Esophagus squamous epithelium (tissue), 4 donors: ENCODE results near the gene PIWIL1.

Source experiments
- CTCF ChIP-seq, 6 experiments: fragments of 450-650 bp in 4 of 6; fragments of 200-600 bp in 2 of 6; sonication (generic) in 2 of 6; IDR thresholded peaks; one replicate each; pipeline ENCODE4 v1.5.1; 2016 to 2019; ENCODE audit warnings: antibody characterized with exemption in 6 of 6, mild to moderate bottlenecking in 4 of 6, moderate library complexity in 4 of 6
- POLR2A ChIP-seq, 4 donors: fragments of 450-650 bp; IDR thresholded peaks; one replicate each; pipeline ENCODE4 v1.6.1; 2017; ENCODE audit warnings: antibody characterized with exemption in 4 of 4, mild to moderate bottlenecking in 4 of 4, moderate library complexity in 3 of 4

GRCh38 chr12:130322263-130322662 is 15.4 kb upstream of the PIWIL1 start:
- TF ChIP-seq POLR2A (IDR thresholded peaks at IDR 0.05) (no peak), CTCF (IDR thresholded peaks at IDR 0.05) (no peak)
